Activated CD8-positive, alpha-beta T cell treated with anti-CD3 and anti-CD28 coated beads, Interleukin-2, amount 10 ng/mL, durations not matched to agents 7 days and 5 days (primary cell): ENCODE data around the gene HOXA10. TPM values are rescaled to one million over a fixed set of nuclear protein-coding genes. Genes with fewer than 3 reads are reported as not detected.

Source experiments
- ATAC-seq: fragments of 150-1000 bp; cut with Tn5 transposase; one replicate; pipeline ENCODE4 v1.10.0; 2021; ENCODE audit warnings: moderate library complexity
- CTCF ChIA-PET: fragments of 350-600 bp; sonication (Branson Sonifier 250); formaldehyde crosslinking; loops from one replicate; lab custom pipeline; 2021; ENCODE audit warnings: antibody characterized with exemption; lab: Charles Lee
- POLR2A ChIA-PET: fragments of 350-600 bp; sonication (Branson Sonifier 250); formaldehyde crosslinking; loops from one replicate; lab custom pipeline; 2021; ENCODE audit warnings: antibody characterized with exemption; lab: Charles Lee
- DNase-seq: peaks from one replicate; pipeline ENCODE4 v3.0.0-alpha.2; 2020
- H3K27ac Mint-ChIP-seq: one replicate; pipeline ENCODE4 v1.8.0; 2021; ENCODE audit warnings: mild to moderate bottlenecking, mixed read lengths
- H3K27me3 Mint-ChIP-seq: one replicate; pipeline ENCODE4 v1.8.0; 2021; ENCODE audit warnings: low read depth, mixed read lengths
- H3K36me3 Mint-ChIP-seq: one replicate; pipeline ENCODE4 v1.8.0; 2021; ENCODE audit warnings: low read depth, mixed read lengths
- H3K4me1 Mint-ChIP-seq: one replicate; pipeline ENCODE4 v1.8.0; 2021; ENCODE audit warnings: low read depth, mixed read lengths
- H3K4me3 Mint-ChIP-seq: one replicate; pipeline ENCODE4 v1.8.0; 2021; ENCODE audit warnings: mild to moderate bottlenecking, mixed read lengths
- H3K9me3 Mint-ChIP-seq: one replicate; pipeline ENCODE4 v1.8.0; 2022; ENCODE audit warnings: mixed read lengths; ENCODE audit not compliant: insufficient read depth
- microRNA-seq: library from miRNA; unstranded; fragments of <30 nt; microRNA quantifications from one replicate; pipeline ENCODE4 v1.2.0, GENCODE V29; 2022
- total RNA-seq, 2 experiments: library from RNA; stranded (reverse); gene quantifications; one replicate each; pipeline ENCODE4 v1.2.3, GENCODE V29; 2021

The HOXA10 gene
- total RNA-seq, 2 experiments from 2014 or later: not detected

DNA sequence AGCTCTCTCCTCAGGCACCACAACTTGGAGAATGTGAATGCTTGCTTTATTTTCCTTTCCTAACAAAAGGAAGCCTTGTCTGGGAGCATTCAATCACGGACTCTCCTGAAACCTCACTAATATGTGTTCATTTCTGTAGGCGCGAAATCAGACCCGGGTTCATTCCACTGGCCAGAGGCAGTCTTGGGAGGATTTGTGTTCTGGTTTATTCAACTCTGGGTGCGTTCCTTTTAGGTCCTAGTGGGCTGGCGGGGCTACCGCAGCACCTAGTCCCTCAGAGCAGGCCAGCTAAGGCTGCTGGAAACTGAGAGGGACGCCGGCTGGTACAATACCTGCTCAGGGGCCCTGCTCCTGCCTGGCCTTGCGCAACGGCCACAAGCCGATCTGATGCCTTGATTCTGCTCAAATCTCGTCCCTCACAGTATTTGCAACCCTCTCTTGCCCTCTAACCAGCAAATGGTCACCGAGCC lies 51.1 kb downstream of the HOXA10 start:
- POLR2A ChIA-PET: no interaction called here
- peaks cover 21% of the 10 kb centered on the region for H3K27me3 Mint-ChIP-seq
- ATAC-seq: no peak
- H3K36me3 Mint-ChIP-seq: no peaks in the 10 kb centered on the region
- DNase-seq: no peak
- H3K27ac Mint-ChIP-seq: no peak overlapping the region
- no peaks in the 10 kb centered on the region for H3K9me3 Mint-ChIP-seq
- H3K4me1 Mint-ChIP-seq: peaks cover 2% of the 10 kb centered on the region
- H3K4me3 Mint-ChIP-seq: no peak overlapping the region
- CTCF ChIA-PET: no interaction called here

DNA sequence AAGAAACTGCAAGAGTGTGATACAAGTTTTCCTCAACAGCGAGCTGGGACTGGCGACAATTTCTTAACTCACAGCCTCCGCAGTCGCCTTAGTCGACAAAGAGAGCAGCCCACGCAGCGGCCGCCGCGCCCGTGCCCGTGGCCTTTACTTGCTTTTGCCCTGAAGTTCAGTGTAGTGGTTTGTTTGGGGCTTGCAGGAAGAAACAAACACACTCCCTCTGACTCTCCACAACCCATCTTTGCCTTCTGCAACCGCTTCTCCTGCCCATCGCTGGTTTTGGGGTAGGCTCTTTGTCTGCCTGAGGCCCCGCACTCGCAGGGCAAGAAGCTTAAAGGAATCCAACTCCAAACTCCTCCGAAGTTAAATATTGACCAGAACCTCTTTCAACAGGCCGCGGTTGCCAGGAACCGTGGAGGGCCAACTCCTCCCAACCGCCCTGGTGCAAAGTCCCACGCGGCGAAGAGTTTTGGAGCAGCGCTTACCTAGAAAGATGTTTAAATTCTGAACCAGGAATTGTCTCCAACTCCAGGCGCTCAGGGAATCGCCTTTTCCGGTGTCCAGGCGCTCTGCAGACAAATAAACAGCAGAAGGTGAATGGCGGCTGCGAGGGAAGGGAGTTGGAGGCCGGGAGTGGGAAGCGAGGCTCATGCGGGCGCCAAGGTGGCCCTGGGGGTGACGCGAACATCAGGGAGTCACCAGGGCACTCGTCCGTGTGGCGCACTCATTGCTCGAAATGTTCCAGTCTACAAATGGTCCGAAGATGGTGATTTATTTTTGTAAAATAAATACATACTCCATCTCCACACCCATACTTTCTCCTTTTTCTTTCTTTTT lies 51.8 kb downstream of the HOXA10 start:
- H3K9me3 Mint-ChIP-seq: no peaks in the 10 kb centered on the region
- H3K27ac Mint-ChIP-seq: no peak overlapping the region
- H3K27me3 Mint-ChIP-seq: peaks cover 14% of the 10 kb centered on the region
- CTCF ChIA-PET: no interaction called here
- POLR2A ChIA-PET: interaction anchor here (1.3 kb wide), 1 partner anchor 8 kb away, joined by 3 read pairs; the partner anchor contains the start of gene HOXA4
- DNase-seq (no peak), ATAC-seq (no peak)
- no peaks in the 10 kb centered on the region for H3K36me3 Mint-ChIP-seq
- peaks cover 2% of the 10 kb centered on the region for H3K4me1 Mint-ChIP-seq
- no peak overlapping the region for H3K4me3 Mint-ChIP-seq

DNA sequence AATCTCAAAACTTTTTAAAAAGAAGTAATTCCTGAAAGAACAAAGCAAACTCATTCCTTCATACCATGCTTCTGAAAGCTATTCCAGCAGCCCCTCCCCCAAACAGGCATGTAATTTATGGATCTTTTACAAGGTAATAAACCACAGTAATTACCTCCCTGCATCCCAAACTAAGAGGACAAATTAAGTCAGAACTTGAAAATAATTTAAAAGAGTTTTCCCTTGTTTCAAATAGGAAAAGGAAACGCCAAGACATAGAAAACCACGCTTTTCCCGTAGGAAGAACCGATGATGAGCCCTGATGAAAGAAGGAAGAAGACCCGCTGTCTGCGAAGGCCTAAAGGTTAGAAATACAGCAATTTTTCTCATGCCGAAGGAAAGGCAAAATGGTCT lies 52.4 kb downstream of the HOXA10 start:
- Mint-ChIP-seq H3K4me3 (no peak overlapping the region), H3K27ac (no peak overlapping the region), H3K9me3 (no peaks in the 10 kb centered on the region), H3K4me1 (peaks cover 2% of the 10 kb centered on the region), H3K36me3 (no peaks in the 10 kb centered on the region), H3K27me3 (peaks cover 10% of the 10 kb centered on the region)
- POLR2A ChIA-PET: interaction anchor here (1.3 kb wide), 1 partner anchor 9 kb away, joined by 3 read pairs; the partner anchor contains the start of gene HOXA4
- CTCF ChIA-PET: no interaction called here
- no peak for ATAC-seq
- no peak for DNase-seq

Small RNA genes within 50 kb of the gene (microRNA-seq; reads per million reads assigned to microRNA genes)
- gene MIR196B: 1.7 reads per million

Other genes with a start within 250 kb of the HOXA10 start
- under 1 TPM; 0.89 to 0.92 TPM for gene HOXA1, start 78.3 kb downstream of the HOXA10 start, total RNA-seq
- gene HOXA2, start 71.6 kb downstream of the HOXA10 start, total RNA-seq: not detected
- not detected for gene HOXA4, start 43.6 kb downstream of the HOXA10 start, total RNA-seq
- not detected for gene HOXA5, start 30.6 kb downstream of the HOXA10 start, total RNA-seq
- not detected for gene HOXA6, start 26.5 kb downstream of the HOXA10 start, total RNA-seq
- gene HOXA3, start 21.7 kb downstream of the HOXA10 start, total RNA-seq: not detected
- not detected for gene HOXA7, start 17.6 kb downstream of the HOXA10 start, total RNA-seq
- gene HOXA9, start 8.8 kb downstream of the HOXA10 start, total RNA-seq: not detected
- not detected for gene HOXA11, start 10.9 kb upstream of the HOXA10 start, total RNA-seq
- not detected for gene HOXA13, start 25.8 kb upstream of the HOXA10 start, total RNA-seq
- not detected for gene EVX1, start 68.5 kb upstream of the HOXA10 start, total RNA-seq